Nephron (organoid): ENCODE measurements around the gene GMEB2.

Experiments used
- H3K27ac Mint-ChIP-seq, 3 experiments: 2 replicates each; pipeline ENCODE4 v1.8.0; 2020; ENCODE audit warnings: mixed read lengths in 3 of 3, mild to moderate bottlenecking in 2 of 3, moderate library complexity in 1 of 3
- H3K27me3 Mint-ChIP-seq: 2 replicates; pipeline ENCODE4 v1.8.0; 2021; ENCODE audit warnings: low read depth, mild to moderate bottlenecking, moderate library complexity, mixed read lengths
- H3K36me3 Mint-ChIP-seq: 2 replicates; pipeline ENCODE4 v1.8.0; 2020; ENCODE audit warnings: low read depth, mixed read lengths
- H3K4me1 Mint-ChIP-seq: 2 replicates; pipeline ENCODE4 v1.8.0; 2020; ENCODE audit warnings: mixed read lengths
- H3K4me3 Mint-ChIP-seq, 3 experiments: 2 replicates each; pipeline ENCODE4 v1.8.0; 2020; ENCODE audit warnings: mild to moderate bottlenecking in 3 of 3, mixed read lengths in 3 of 3, moderate library complexity in 2 of 3
- H3K9me3 Mint-ChIP-seq: 2 replicates; pipeline ENCODE4 v1.8.0; 2020; ENCODE audit warnings: mixed read lengths
- CTCF ChIP-seq, 3 experiments: fragments of 200-600 bp; sonication (generic); IDR thresholded peaks; one replicate each; pipeline ENCODE4 v1.5.0; 2021; ENCODE audit warnings: antibody characterized with exemption in 3 of 3; ENCODE audit not compliant: unreplicated experiment in 3 of 3

Gene GMEB2

GRCh38 chr20:63591786-63592355, 35.0 kb downstream of the GMEB2 start:
- Mint-ChIP-seq H3K27ac (no peak overlapping the region), H3K9me3 (no peaks in the 10 kb centered on the region), H3K4me3 (no peak overlapping the region), H3K4me1 (peaks cover 8% of the 10 kb centered on the region), H3K36me3 (peaks cover 30% of the 10 kb centered on the region), H3K27me3 (no peaks in the 10 kb centered on the region)
- TF ChIP-seq CTCF (IDR thresholded peaks at IDR 0.05; ENCODE audit: unreplicated experiment in 3 of 3): no peak

- H3K36me3 Mint-ChIP-seq: peaks cover 30% of the 10 kb centered on the region
- H3K27ac Mint-ChIP-seq: no peak overlapping the region
- H3K27me3 Mint-ChIP-seq: no peaks in the 10 kb centered on the region
- no peak overlapping the region for H3K4me3 Mint-ChIP-seq
- TF ChIP-seq CTCF (IDR thresholded peaks at IDR 0.05; ENCODE audit: unreplicated experiment in 3 of 3): no peak
- no peaks in the 10 kb centered on the region for H3K9me3 Mint-ChIP-seq
- peaks cover 8% of the 10 kb centered on the region for H3K4me1 Mint-ChIP-seq
Observed at GRCh38 chr20:63591147-63591533, 35.8 kb downstream of the GMEB2 start.

- Mint-ChIP-seq H3K4me3 (no peak overlapping the region), H3K27ac (no peak overlapping the region), H3K9me3 (no peaks in the 10 kb centered on the region), H3K36me3 (peaks cover 30% of the 10 kb centered on the region), H3K4me1 (peaks cover 8% of the 10 kb centered on the region), H3K27me3 (no peaks in the 10 kb centered on the region)
- no peak for TF ChIP-seq CTCF (IDR thresholded peaks at IDR 0.05; ENCODE audit: unreplicated experiment in 3 of 3)
Observed at GRCh38 chr20:63590218-63591146, 36.4 kb downstream of the GMEB2 start.

GRCh38 chr20:63589261-63590217, 37.4 kb downstream of the GMEB2 start:
- H3K9me3 Mint-ChIP-seq: no peaks in the 10 kb centered on the region
- H3K27ac Mint-ChIP-seq: no peak overlapping the region
- H3K36me3 Mint-ChIP-seq: peaks cover 26% of the 10 kb centered on the region
- TF ChIP-seq CTCF (IDR thresholded peaks at IDR 0.05; ENCODE audit: unreplicated experiment in 3 of 3): no peak
- H3K4me3 Mint-ChIP-seq: no peak overlapping the region
- H3K4me1 Mint-ChIP-seq: peaks cover 8% of the 10 kb centered on the region
- no peaks in the 10 kb centered on the region for H3K27me3 Mint-ChIP-seq

GRCh38 chr20:63588641-63589041, 38.3 kb downstream of the GMEB2 start:
- Mint-ChIP-seq H3K27me3 (no peaks in the 10 kb centered on the region), H3K27ac (no peak overlapping the region), H3K36me3 (peaks cover 26% of the 10 kb centered on the region), H3K4me1 (peaks cover 8% of the 10 kb centered on the region), H3K4me3 (no peak overlapping the region), H3K9me3 (no peaks in the 10 kb centered on the region)
- no peak for TF ChIP-seq CTCF (IDR thresholded peaks at IDR 0.05; ENCODE audit: unreplicated experiment in 3 of 3)
